ENCODE results near the gene CHCHD1. TPM values are rescaled to one million over a fixed set of nuclear protein-coding genes. Genes with fewer than 3 reads are reported as not detected.
"Not testable (repeated sequence)": the region's sequence is repeated elsewhere in the genome, so short reads cannot be mapped to it uniquely, and the experiment has no call there.

The CHCHD1 gene
- total and polyA plus RNA-seq, 5 donors from 2014 or later: 6.3 to 79.3 (median 69.6) TPM

GRCh38 chr10:73827346-73828089 is 45.7 kb downstream of the CHCHD1 start:
- Histone ChIP-seq H3K4me1 (ENCODE audit: control insufficient read depth, insufficient read depth, low read length, poor library complexity, severe bottlenecking) (no peaks in the 10 kb centered on the region), H3K36me3 (ENCODE audit: control insufficient read depth, insufficient read depth, low read length) (peaks cover 52% of the 10 kb centered on the region), H3K27ac (ENCODE audit: insufficient read depth, low read length, poor library complexity, severe bottlenecking) (no peak overlapping the region), H3K9me3 (ENCODE audit: control insufficient read depth in 2 of 2, low read length in 2 of 2) (no peaks in the 10 kb centered on the region), H3K4me3 (ENCODE audit: low read depth, low read length) (no peak overlapping the region), H3K27me3 (ENCODE audit: control insufficient read depth, insufficient read depth, low read length) (no peaks in the 10 kb centered on the region)
- ATAC-seq (ENCODE audit: low read depth in 2 of 2) (no peak), DNase-seq (no peak)
- Mint-ChIP-seq H3K27me3 (no peaks in the 10 kb centered on the region), H3K36me3 (peaks cover 11% of the 10 kb centered on the region), H3K9me3 (no peaks in the 10 kb centered on the region), H3K27ac (peak overlapping the region in 1 of 3 donors; percentile 32), H3K4me3 (no peak overlapping the region), H3K4me1 (peaks cover 0 to 3% (median 0%) of the 10 kb centered on the region in 4 donors)

GRCh38 chr10:73828161-73828560 is 46.3 kb downstream of the CHCHD1 start:
- H3K4me1 Mint-ChIP-seq: peaks cover 0 to 3% (median 0%) of the 10 kb centered on the region in 4 donors
- no peak for DNase-seq
- no peaks in the 10 kb centered on the region for H3K9me3 Mint-ChIP-seq
- Histone ChIP-seq H3K4me3 (ENCODE audit: low read depth, low read length) (no peak overlapping the region), H3K27me3 (ENCODE audit: control insufficient read depth, insufficient read depth, low read length) (no peaks in the 10 kb centered on the region), H3K9me3 (ENCODE audit: control insufficient read depth in 2 of 2, low read length in 2 of 2) (no peaks in the 10 kb centered on the region), H3K27ac (ENCODE audit: insufficient read depth, low read length, poor library complexity, severe bottlenecking) (no peak overlapping the region), H3K4me1 (ENCODE audit: control insufficient read depth, insufficient read depth, low read length, poor library complexity, severe bottlenecking) (no peaks in the 10 kb centered on the region), H3K36me3 (ENCODE audit: control insufficient read depth, insufficient read depth, low read length) (peaks cover 50% of the 10 kb centered on the region)
- H3K27ac Mint-ChIP-seq: peak overlapping the region in 1 of 3 donors; percentile 12
- H3K4me3 Mint-ChIP-seq: no peak overlapping the region
- no peak for ATAC-seq (ENCODE audit: low read depth in 2 of 2)
- H3K36me3 Mint-ChIP-seq: peaks cover 8% of the 10 kb centered on the region
- H3K27me3 Mint-ChIP-seq: no peaks in the 10 kb centered on the region

- H3K36me3 Mint-ChIP-seq; H3K4me3 ChIP-seq (ENCODE audit: low read depth, low read length); H3K27me3 Mint-ChIP-seq; H3K9me3 ChIP-seq (ENCODE audit: control insufficient read depth in 2 of 2, low read length in 2 of 2); H3K4me3 Mint-ChIP-seq; ATAC-seq (ENCODE audit: low read depth in 2 of 2); H3K9me3 Mint-ChIP-seq; H3K4me1 ChIP-seq (ENCODE audit: control insufficient read depth, insufficient read depth, low read length, poor library complexity, severe bottlenecking); H3K27ac ChIP-seq (ENCODE audit: insufficient read depth, low read length, poor library complexity, severe bottlenecking); H3K4me1 Mint-ChIP-seq; H3K27me3 ChIP-seq (ENCODE audit: control insufficient read depth, insufficient read depth, low read length); H3K27ac Mint-ChIP-seq; DNase-seq: not testable (repeated sequence)
- peaks cover 41% of the 10 kb centered on the region for H3K36me3 ChIP-seq (ENCODE audit: control insufficient read depth, insufficient read depth, low read length)
Observed at GRCh38 chr10:73829090-73829489, 47.2 kb downstream of the CHCHD1 start.

Other genes with a start within 250 kb of the CHCHD1 start
- gene USP54, start 190.7 kb upstream of the CHCHD1 start, total RNA-seq: 4.2 TPM
- gene USP54, start 190.7 kb upstream of the CHCHD1 start, polyA plus RNA-seq: 1 to 10 TPM in 3 of 4 donors, under 1 TPM in 1; 0.84 to 1.5 (median 1.0) TPM
- gene MYOZ1, start 140.6 kb upstream of the CHCHD1 start, total RNA-seq: not detected
- not detected for gene MYOZ1, start 140.6 kb upstream of the CHCHD1 start, polyA plus RNA-seq
- not detected for gene SYNPO2L, start 126.0 kb upstream of the CHCHD1 start, total RNA-seq
- not detected for gene SYNPO2L, start 126.0 kb upstream of the CHCHD1 start, polyA plus RNA-seq
- gene AGAP5, start 83.9 kb upstream of the CHCHD1 start, total RNA-seq: 9.8 TPM
- gene AGAP5, start 83.9 kb upstream of the CHCHD1 start, polyA plus RNA-seq: under 1 TPM in 2 of 4 donors, not detected in 2; 0.07 to 0.18 TPM
- 78.2 TPM for gene SEC24C, start 37.7 kb upstream of the CHCHD1 start, total RNA-seq
- gene SEC24C, start 37.7 kb upstream of the CHCHD1 start, polyA plus RNA-seq: 10 to 100 TPM; 30.2 to 39.3 (median 36.9) TPM
- 95.5 TPM for gene ZSWIM8, start 3.6 kb downstream of the CHCHD1 start, total RNA-seq
- 10 to 100 TPM in 3 of 4 donors, 1 to 10 TPM in 1; 6.0 to 14.9 (median 11.8) TPM for gene ZSWIM8, start 3.6 kb downstream of the CHCHD1 start, polyA plus RNA-seq
- gene NDST2, start 29.6 kb downstream of the CHCHD1 start, total RNA-seq: 74.4 TPM
- 10 to 100 TPM; 20.6 to 28.5 (median 24.6) TPM for gene NDST2, start 29.6 kb downstream of the CHCHD1 start, polyA plus RNA-seq
- gene CAMK2G, start 92.5 kb downstream of the CHCHD1 start, total RNA-seq: 58.8 TPM
- 1 to 10 TPM; 4.3 to 5.3 (median 4.7) TPM for gene CAMK2G, start 92.5 kb downstream of the CHCHD1 start, polyA plus RNA-seq
- gene PLAU, start 129.1 kb downstream of the CHCHD1 start, total RNA-seq: 0.35 TPM
- gene PLAU, start 129.1 kb downstream of the CHCHD1 start, polyA plus RNA-seq: not detected
- 39.2 TPM for gene VCL, start 216.1 kb downstream of the CHCHD1 start, total RNA-seq
- 10 to 100 TPM; 11.4 to 16.1 (median 13.9) TPM for gene VCL, start 216.1 kb downstream of the CHCHD1 start, polyA plus RNA-seq

Data from CD4-positive, CD25-positive, alpha-beta regulatory T cell (primary cell).